ENCODE results near the gene HILPDA.
"Not testable (repeated sequence)": the region's sequence is repeated elsewhere in the genome, so short reads cannot be mapped to it uniquely, and the experiment has no call there.

The HILPDA gene

GRCh38 chr7:128466871-128467270 is 11.2 kb downstream of the HILPDA start:
- DNase-seq: not testable (repeated sequence)

- peak; percentile 82 for DNase-seq
These were observed 21.0 kb downstream of the HILPDA start, which contains the start of gene METTL2B for GRCh38 chr7:128476402-128477335. Gene METTL2B (plus strand): TSS chr7:128476748. CDS start chr7:128476766, 18 bp downstream.

GRCh38 chr7:128477336-128477690 is 21.6 kb downstream of the HILPDA start:
- not testable (repeated sequence) for DNase-seq

GRCh38 chr7:128479082-128479481 is 23.4 kb downstream of the HILPDA start:
- not testable (repeated sequence) for DNase-seq

- not testable (repeated sequence) for DNase-seq
These were observed 32.5 kb downstream of the HILPDA start for GRCh38 chr7:128488134-128488533.

- DNase-seq: no peak
These were observed 41.7 kb downstream of the HILPDA start for GRCh38 chr7:128497405-128497804.

- not testable (repeated sequence) for DNase-seq
These were observed 49.7 kb downstream of the HILPDA start for GRCh38 chr7:128505416-128505815.

GRCh38 chr7:128506819-128507218 is 51.1 kb downstream of the HILPDA start:
- not testable (repeated sequence) for DNase-seq

GRCh38 chr7:128507321-128507993 is 51.8 kb downstream of the HILPDA start:
- not testable (repeated sequence) for DNase-seq
